Measurements from ENCODE around the gene ARMH1.

- no peak for TF ChIP-seq CTCF (IDR thresholded peaks at IDR 0.05; ENCODE audit: low read depth, low read length)
- no peak for TF ChIP-seq EZH2phosphoT487 (IDR thresholded peaks at IDR 0.05; ENCODE audit: low read depth)
These were observed 45.4 kb upstream of the ARMH1 start for GRCh38 chr1:44628962-44629756.
